Mucosa of gallbladder (tissue), 1 donor: Measurements from ENCODE around the gene TLE2. TPM values are rescaled to one million over a fixed set of nuclear protein-coding genes. Genes with fewer than 3 reads are reported as not detected.

ENCODE experiments used
- DNase-seq: peaks from one replicate; pipeline ENCODE4 v3.0.0-alpha.2; 2020; ENCODE audit warnings: low spot score
- total RNA-seq: library from RNA; stranded (reverse); gene quantifications from one replicate; pipeline ENCODE4 v1.2.1, GENCODE V29; 2021
- donor health status: DM: no; HTN: no; CAD: no.

The TLE2 gene
- total RNA-seq, 1 donor from 2014 or later, result 64.6 TPM

- peak; percentile 100 for DNase-seq
Observed at GRCh38 chr19:2950286-2951124, 78.6 kb downstream of the TLE2 start.

GRCh38 chr19:2949939-2950285 lies 79.2 kb downstream of the TLE2 start:
- DNase-seq, result no peak

Other genes starting within 250 kb of the TLE2 start
- 54.0 TPM for gene SGTA, start 246.0 kb downstream of the TLE2 start, total RNA-seq
- gene THOP1, start 243.8 kb downstream of the TLE2 start, total RNA-seq, result 44.5 TPM
- gene ZNF554, start 209.4 kb downstream of the TLE2 start, total RNA-seq, result 4.6 TPM
- 5.8 TPM for gene ZNF555, start 187.8 kb downstream of the TLE2 start, total RNA-seq
- gene ZNF556, start 161.9 kb downstream of the TLE2 start, total RNA-seq, result not detected
- gene ZNF57, start 128.4 kb downstream of the TLE2 start, total RNA-seq, result 6.0 TPM
- 2.8 TPM for gene ZNF77, start 84.3 kb downstream of the TLE2 start, total RNA-seq
- 0.63 TPM for gene TLE6, start 51.7 kb downstream of the TLE2 start, total RNA-seq
- 629 TPM for gene TLE5, start 33.2 kb upstream of the TLE2 start, total RNA-seq
- gene GNA11, start 65.1 kb upstream of the TLE2 start, total RNA-seq, result 93.2 TPM
- gene GNA15, start 106.8 kb upstream of the TLE2 start, total RNA-seq, result 6.4 TPM
- 2.4 TPM for gene S1PR4, start 149.5 kb upstream of the TLE2 start, total RNA-seq
- gene NCLN, start 156.7 kb upstream of the TLE2 start, total RNA-seq, result 44.9 TPM
- gene CELF5, start 195.4 kb upstream of the TLE2 start, total RNA-seq, result 0.49 TPM